Suprapubic skin (tissue), 4 donors: ENCODE data around the gene NINL. TPM values are rescaled to one million over a fixed set of nuclear protein-coding genes. Genes with fewer than 3 reads are reported as not detected.
A peak's percentile ranks its signal among the peaks of the same experiment; 100 is the strongest.

Experiments
- DNase-seq, 2 donors: peaks; one replicate each; pipeline ENCODE4 v3.0.0-alpha.2; 2019; ENCODE audit warnings: low spot score in 2 of 2
- H3K27ac ChIP-seq: fragments of 200-600 bp; sonication (generic); one replicate; pipeline ENCODE4 v1.5.1; 2019
- H3K27me3 ChIP-seq: fragments of 200-600 bp; sonication (generic); one replicate; pipeline ENCODE4 v1.5.1; 2019
- H3K36me3 ChIP-seq: fragments of 200-600 bp; sonication (generic); one replicate; pipeline ENCODE4 v1.5.1; 2019
- H3K4me1 ChIP-seq: fragments of 200-600 bp; sonication (generic); one replicate; pipeline ENCODE4 v1.5.1; 2019
- H3K4me3 ChIP-seq: fragments of 200-600 bp; sonication (generic); one replicate; pipeline ENCODE4 v1.5.1; 2019; ENCODE audit warnings: mild to moderate bottlenecking
- H3K9me3 ChIP-seq: fragments of 200-600 bp; sonication (generic); one replicate; pipeline ENCODE4 v1.5.1; 2019
- CTCF ChIP-seq, 2 donors: fragments of 200-600 bp in 1 of 2; fragments of 450-650 bp in 1 of 2; sonication (generic) in 1 of 2; IDR thresholded peaks; one replicate each; pipeline ENCODE4 v1.5.1; 2016 to 2019; ENCODE audit warnings: antibody characterized with exemption in 2 of 2, mild to moderate bottlenecking in 1 of 2, moderate library complexity in 1 of 2
- EP300 ChIP-seq: sonication (generic); formaldehyde crosslinking; IDR thresholded peaks from one replicate; pipeline ENCODE4 v1.6.1; 2017; ENCODE audit warnings: antibody characterized with exemption
- POLR2A ChIP-seq, 2 donors: fragments of 450-650 bp; IDR thresholded peaks; one replicate each; pipeline ENCODE4 v1.6.1; 2017; ENCODE audit warnings: antibody characterized with exemption in 2 of 2, mild to moderate bottlenecking in 2 of 2, moderate library complexity in 2 of 2
- POLR2AphosphoS5 ChIP-seq, 3 donors: sonication (generic); formaldehyde crosslinking; IDR thresholded peaks; one replicate each; pipeline ENCODE4 v1.6.1; 2017; ENCODE audit warnings: antibody characterized with exemption in 3 of 3
- WGBS: methylation state at CpG from one replicate; pipeline ENCODE4 v1.1.5; 2018; 5-methylcytosine and 5-hydroxymethylcytosine counted together
- total RNA-seq, 4 donors: library from RNA; depleted of rRNA; stranded (reverse); fragments of >200 nt; gene quantifications; one replicate each; pipeline ENCODE4 v1.1.0, GENCODE V29; 2016

NINL gene
- total RNA-seq, 4 donors from 2014 or later: 2.0 to 6.9 (median 2.6) TPM

GRCh38 chr20:25483431-25484132 is 101.7 kb downstream of the NINL start:
- H3K36me3 ChIP-seq: peaks cover 3% of the 10 kb centered on the region
- 70% methylated on average over 14 of the region's 14 CpGs for WGBS
- TF ChIP-seq EP300: no peak
- TF ChIP-seq POLR2AphosphoS5 (IDR thresholded peaks at IDR 0.05): no peak
- TF ChIP-seq POLR2A (IDR thresholded peaks at IDR 0.05): no peak
- no peak for TF ChIP-seq CTCF (IDR thresholded peaks at IDR 0.05)

GRCh38 chr20:25481918-25482253 is 103.4 kb downstream of the NINL start:
- Histone ChIP-seq H3K9me3 (no peaks in the 10 kb centered on the region), H3K4me1 (peaks cover 56% of the 10 kb centered on the region), H3K27me3 (no peaks in the 10 kb centered on the region), H3K27ac (no peak overlapping the region), H3K4me3 (no peak overlapping the region), H3K36me3 (no peaks in the 10 kb centered on the region)
- WGBS: 63% methylated on average over 6 of the region's 12 CpGs
- no peak for TF ChIP-seq CTCF (IDR thresholded peaks at IDR 0.05)
- no peak for TF ChIP-seq POLR2AphosphoS5 (IDR thresholded peaks at IDR 0.05)
- no peak for TF ChIP-seq EP300
- no peak for TF ChIP-seq POLR2A (IDR thresholded peaks at IDR 0.05)
- DNase-seq: peak in 1 of 2 donors; percentile 65

More at GRCh38 chr20:25483431-25484132, 101.7 kb downstream of the NINL start:
- DNase-seq: no peak
- Histone ChIP-seq H3K27me3 (no peaks in the 10 kb centered on the region), H3K4me1 (peaks cover 62% of the 10 kb centered on the region), H3K27ac (no peak overlapping the region), H3K9me3 (no peaks in the 10 kb centered on the region), H3K4me3 (no peak overlapping the region)

- Histone ChIP-seq H3K9me3 (no peaks in the 10 kb centered on the region), H3K27me3 (no peaks in the 10 kb centered on the region), H3K36me3 (no peaks in the 10 kb centered on the region), H3K27ac (no peak overlapping the region), H3K4me3 (no peak overlapping the region), H3K4me1 (peaks cover 51% of the 10 kb centered on the region)
- peak in 1 of 2 donors; percentile 65 for DNase-seq
- TF ChIP-seq EP300 (no peak), POLR2A (IDR thresholded peaks at IDR 0.05) (no peak), CTCF (IDR thresholded peaks at IDR 0.05) (no peak), POLR2AphosphoS5 (IDR thresholded peaks at IDR 0.05) (no peak)
- WGBS: 76% methylated on average over 6 of the region's 11 CpGs
These were observed 104.0 kb downstream of the NINL start for GRCh38 chr20:25481235-25481917.

- Histone ChIP-seq H3K27me3 (no peaks in the 10 kb centered on the region), H3K4me1 (peaks cover 50% of the 10 kb centered on the region), H3K9me3 (no peaks in the 10 kb centered on the region), H3K27ac (no peak overlapping the region), H3K4me3 (no peak overlapping the region), H3K36me3 (peaks cover under 1% of the 10 kb centered on the region)
- TF ChIP-seq EP300 (no peak), POLR2AphosphoS5 (IDR thresholded peaks at IDR 0.05) (no peak), CTCF (IDR thresholded peaks at IDR 0.05) (no peak), POLR2A (IDR thresholded peaks at IDR 0.05) (no peak)
- 68% methylated on average over 9 of the region's 9 CpGs for WGBS
- DNase-seq: peak in 1 of 2 donors; percentile 58
These were observed 104.5 kb downstream of the NINL start for GRCh38 chr20:25480797-25481196.

GRCh38 chr20:25480156-25480555 is 105.2 kb downstream of the NINL start:
- no peaks in the 10 kb centered on the region for H3K9me3 ChIP-seq
- no peaks in the 10 kb centered on the region for H3K27me3 ChIP-seq
- TF ChIP-seq CTCF (IDR thresholded peaks at IDR 0.05) (no peak), POLR2AphosphoS5 (IDR thresholded peaks at IDR 0.05) (no peak), POLR2A (IDR thresholded peaks at IDR 0.05) (no peak), EP300 (no peak)
- peaks cover 3% of the 10 kb centered on the region for H3K36me3 ChIP-seq
- H3K4me3 ChIP-seq: no peak overlapping the region
- no peak for DNase-seq
- 76% methylated on average over 7 of the region's 7 CpGs for WGBS
- peaks cover 46% of the 10 kb centered on the region for H3K4me1 ChIP-seq
- no peak overlapping the region for H3K27ac ChIP-seq
